H1 (cell line): ENCODE data around the gene MYH7. TPM values are rescaled to one million over a fixed set of nuclear protein-coding genes. Genes with fewer than 3 reads are reported as not detected.

Experiments
- CBX8 ChIP-seq: fragments of 300-800, 300-1000 bp; sonication (generic); IDR thresholded peaks from 2 replicates; pipeline ENCODE4 v1.7.1; 2016; ENCODE audit warnings: low read depth, low read length, borderline replicate concordance
- KDM5A ChIP-seq: fragments of 200-600 bp; IDR thresholded peaks from 2 replicates; pipeline ENCODE4 v1.7.1; 2012; ENCODE audit warnings: mild to moderate bottlenecking, low read length, inconsistent platforms, mixed read lengths
- RBBP5 ChIP-seq: IDR thresholded peaks from 2 replicates; pipeline ENCODE4 v1.7.1; 2012; ENCODE audit warnings: low read depth, mild to moderate bottlenecking, inconsistent platforms, low read length, moderate library complexity, borderline replicate concordance
- SIN3A ChIP-seq, 2 experiments: IDR thresholded peaks in 1 of 2; conservative IDR thresholded peaks in 1 of 2; 2 replicates each; pipeline ENCODE4 v1.6.1; 2011 to 2012; ENCODE audit warnings: low read length in 2 of 2, improper control_type of control experiment in 1 of 2, low read depth in 1 of 2, mild to moderate bottlenecking in 1 of 2
- TAF7 ChIP-seq: optimal IDR thresholded peaks from 2 replicates; pipeline ENCODE3; 2011; ENCODE audit warnings: low read depth, mild to moderate bottlenecking, inconsistent platforms, low read length, moderate library complexity, borderline replicate concordance
- polyA plus RNA-seq, 7 experiments: library from polyadenylated mRNA; depleted of rRNA in 3 of 7; stranded (reverse) in 5 of 7; unstranded in 2 of 7; fragments of >200 nt in 5 of 7; fragments of 200-250 nt in 2 of 7; gene quantifications; 1 replicate in 5 of 7; 2 replicates in 1 of 7; 4 replicates in 1 of 7; pipeline versions ENCODE4 v1.2.1 to v1.2.3, GENCODE V29; 2011 to 2013; ENCODE audit warnings: missing spikeins in 2 of 7, mixed read lengths in 2 of 7
- total RNA-seq: library from RNA; stranded (reverse); fragmentation: NEBNext Ultra II Directional; extraction: Animal tissue kit (Norgen Biotek cat#: 25700); gene quantifications from 2 replicates; pipeline ENCODE4 v1.2.1, GENCODE V29; 2021
- TF ChIP-seq, protein P1 (sequence below): IDR thresholded peaks from 2 replicates; pipeline ENCODE4 v1.6.1; 2012; ENCODE audit warnings: low read length, inconsistent platforms

MYH7 gene
- total and polyA plus RNA-seq, 2 of the 8 experiments (the other 6 are each of a cell fraction or from before 2014, with no cell fraction given): not detected

DNA sequence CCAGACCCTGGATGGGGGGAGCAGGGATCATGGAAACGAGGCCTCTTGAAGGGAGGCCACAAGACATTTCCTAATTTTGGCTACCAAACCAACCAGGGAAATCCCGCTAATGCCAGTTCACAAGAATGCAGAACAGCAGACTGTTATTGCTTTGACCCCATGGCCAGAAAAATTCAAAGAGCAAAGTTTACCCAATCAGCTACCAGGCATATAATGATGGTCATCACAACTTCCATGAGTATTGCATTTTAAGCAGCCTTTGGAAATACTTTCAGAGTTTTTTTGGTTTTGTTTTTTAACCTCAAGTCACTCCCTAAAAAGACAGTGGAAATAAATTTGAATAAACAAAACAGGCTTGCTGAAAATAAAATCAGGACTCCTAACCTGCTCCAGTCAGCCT is 63.0 kb downstream of the MYH7 start, which contains the start of gene IL25 (continued):
- TF ChIP-seq SIN3A (conservative IDR thresholded peaks at IDR 0.05 in 1 of 2, IDR thresholded peaks at IDR 0.05 in 1 of 2; ENCODE audit: low read depth in 1 of 2, low read length in 2 of 2) (no peak), CBX8 (no peak), KDM5A (no peak), TAF7 (no peak), RBBP5 (no peak)
- TF ChIP-seq, protein P1, sequence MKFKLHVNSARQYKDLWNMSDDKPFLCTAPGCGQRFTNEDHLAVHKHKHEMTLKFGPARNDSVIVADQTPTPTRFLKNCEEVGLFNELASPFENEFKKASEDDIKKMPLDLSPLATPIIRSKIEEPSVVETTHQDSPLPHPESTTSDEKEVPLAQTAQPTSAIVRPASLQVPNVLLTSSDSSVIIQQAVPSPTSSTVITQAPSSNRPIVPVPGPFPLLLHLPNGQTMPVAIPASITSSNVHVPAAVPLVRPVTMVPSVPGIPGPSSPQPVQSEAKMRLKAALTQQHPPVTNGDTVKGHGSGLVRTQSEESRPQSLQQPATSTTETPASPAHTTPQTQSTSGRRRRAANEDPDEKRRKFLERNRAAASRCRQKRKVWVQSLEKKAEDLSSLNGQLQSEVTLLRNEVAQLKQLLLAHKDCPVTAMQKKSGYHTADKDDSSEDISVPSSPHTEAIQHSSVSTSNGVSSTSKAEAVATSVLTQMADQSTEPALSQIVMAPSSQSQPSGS: no peak
